Measurements from ENCODE around the gene PDCD4. TPM values are rescaled to one million over a fixed set of nuclear protein-coding genes. Genes with fewer than 3 reads are reported as not detected.

PDCD4 gene
- total and polyA plus RNA-seq, 2 of the 8 experiments (the other 6 are each of a cell fraction or from before 2014, with no cell fraction given) = 3.3 to 26.8 TPM

- Histone ChIP-seq H2BK12ac (ENCODE audit: low read depth, low read length) (no peak overlapping the region), H3K79me2 (ENCODE audit: control insufficient read depth in 1 of 2, insufficient read depth in 2 of 2, low read length in 2 of 2) (no peaks in the 10 kb centered on the region), H4K5ac (ENCODE audit: insufficient read length, low read depth, low read length) (no peak overlapping the region), H2AFZ (ENCODE audit: low read length) (0 out of 2 replicates have a peak overlapping the region, but pooled peaks have one; percentile 83), H2BK120ac (replicated peaks; ENCODE audit: low read depth, low read length) (no peak overlapping the region), H4K91ac (replicated peaks; ENCODE audit: insufficient read length, low read length) (no peak overlapping the region), H3K4me2 (ENCODE audit: insufficient read depth in 1 of 2, low read depth in 2 of 2, low read length in 2 of 2) (no peak overlapping the region), H3K9me3 (ENCODE audit: insufficient read depth in 2 of 2, low read depth in 1 of 2, low read length in 1 of 2) (no peaks in the 10 kb centered on the region), H3K4me1 (replicated peaks in 1 of 4; ENCODE audit: control insufficient read depth in 3 of 4, insufficient read depth in 4 of 4, low read length in 3 of 4) (peaks cover 4 to 16% (median 11%) of the 10 kb centered on the region in 4 experiments), H3K56ac (replicated peaks; ENCODE audit: insufficient read length, low read depth, low read length) (no peak overlapping the region), H2BK5ac (ENCODE audit: low read depth, low read length) (no peak overlapping the region), H2BK20ac (ENCODE audit: low read length) (no peak overlapping the region), H3K4me3 (ENCODE audit: extremely low read depth in 1 of 4, insufficient read depth in 2 of 4, low read depth in 3 of 4, low read length in 4 of 4) (no peak overlapping the region), H3K9ac (replicated peaks in 1 of 4; ENCODE audit: extremely low read depth in 1 of 4, low read depth in 3 of 4, low read length in 3 of 4) (no peak overlapping the region), H3K23ac (ENCODE audit: insufficient read length) (no peak overlapping the region), H3K18ac (ENCODE audit: extremely low read depth, low read length) (no peak overlapping the region), H3K27ac (ENCODE audit: low read depth, low read length) (no peak overlapping the region), H3K79me1 (ENCODE audit: low read depth, low read length) (no peaks in the 10 kb centered on the region), H4K8ac (ENCODE audit: extremely low read depth, insufficient read depth, low read length) (no peak overlapping the region), H3K36me3 (ENCODE audit: control insufficient read depth in 2 of 4, insufficient read depth in 4 of 4, low read length in 3 of 4) (no peaks in the 10 kb centered on the region), H2BK15ac (ENCODE audit: low read length) (no peak overlapping the region), H3K23me2 (ENCODE audit: low read depth, low read length) (no peaks in the 10 kb centered on the region; the same call in 1 of the 2 replicates), H2AK5ac (ENCODE audit: low read depth, low read length) (no peak overlapping the region), H3K14ac (ENCODE audit: insufficient read length) (no peak overlapping the region), H3K27me3 (replicated peaks in 1 of 4; ENCODE audit: control insufficient read depth in 3 of 4, extremely low read depth in 1 of 4, insufficient read depth in 3 of 4, low read length in 3 of 4) (no peaks in the 10 kb centered on the region), H4K20me1 (replicated peaks in 1 of 2; ENCODE audit: control insufficient read depth in 1 of 2, insufficient read depth in 2 of 2, low read length in 2 of 2) (no peaks in the 10 kb centered on the region), H3K4ac (replicated peaks; ENCODE audit: insufficient read length, low read depth, low read length) (no peak overlapping the region)
- TF ChIP-seq SIX5 (IDR thresholded peaks at IDR 0.05; ENCODE audit: low read depth, low read length) (no peak), NRF1 (IDR thresholded peaks at IDR 0.05; ENCODE audit: low read depth, low read length) (no peak)
- no peak for DNase-seq (ENCODE audit: low read depth in 1 of 2, low spot score in 2 of 2)
- no peak for FAIRE-seq
- ChIA-PET POLR2A (ENCODE audit: partially characterized antibody) (no interaction called here), CTCF (ENCODE audit: partially characterized antibody) (interaction anchor here (1.8 to 1.9 kb wide), 2 partner anchors 20 to 21 kb away, joined by 5 read pairs; no protein-coding TSS in a partner anchor)
- WGBS, 2 experiments (ENCODE audit: extremely low coverage in 1 of 2, insufficient coverage in 1 of 2, insufficient read length in 1 of 2, insufficient replicate concordance in 2 of 2, low coverage in 1 of 2, low lambda C conversion rate in 2 of 2, missing lambda C conversion rate in 1 of 2) = 83% methylated on average over 1 of the region's 1 CpG; no CpG with 5 or more reads in 1 of the 2 experiments
Observed at GRCh38 chr10:110824152-110824441, 47.6 kb upstream of the PDCD4 start.
